ENCODE results near the gene TMEM209.

The TMEM209 gene

GRCh38 chr7:130144312-130145171 is 60.7 kb downstream of the TMEM209 start:
- no peak overlapping the region for H3K9ac ChIP-seq (ENCODE audit: low read length)
- H3K4me3 ChIP-seq (ENCODE audit: low read length) = no peak overlapping the region
- no peaks in the 10 kb centered on the region for H3K36me3 ChIP-seq (ENCODE audit: control insufficient read depth, insufficient read depth, low read length)
- no peaks in the 10 kb centered on the region for H3K27me3 ChIP-seq (ENCODE audit: control insufficient read depth, insufficient read depth, low read length)
- peaks cover 3% of the 10 kb centered on the region for H3K4me1 ChIP-seq (ENCODE audit: control insufficient read depth, insufficient read depth, low read length)
- H3K27ac ChIP-seq (ENCODE audit: low read depth, low read length) = no peak overlapping the region

- H3K27me3 ChIP-seq (ENCODE audit: control insufficient read depth, insufficient read depth, low read length) = no peaks in the 10 kb centered on the region
- no peak overlapping the region for H3K27ac ChIP-seq (ENCODE audit: low read depth, low read length)
- H3K4me1 ChIP-seq (ENCODE audit: control insufficient read depth, insufficient read depth, low read length) = peaks cover 3% of the 10 kb centered on the region
- H3K9ac ChIP-seq (ENCODE audit: low read length) = no peak overlapping the region
- H3K4me3 ChIP-seq (ENCODE audit: low read length) = no peak overlapping the region
- H3K36me3 ChIP-seq (ENCODE audit: control insufficient read depth, insufficient read depth, low read length) = no peaks in the 10 kb centered on the region
These were observed 61.3 kb downstream of the TMEM209 start for GRCh38 chr7:130143986-130144311.

GRCh38 chr7:130143334-130143732 is 61.9 kb downstream of the TMEM209 start:
- Histone ChIP-seq H3K36me3 (ENCODE audit: control insufficient read depth, insufficient read depth, low read length) (no peaks in the 10 kb centered on the region), H3K27ac (ENCODE audit: low read depth, low read length) (no peak overlapping the region), H3K4me3 (ENCODE audit: low read length) (no peak overlapping the region), H3K4me1 (ENCODE audit: control insufficient read depth, insufficient read depth, low read length) (peaks cover 3% of the 10 kb centered on the region), H3K9ac (ENCODE audit: low read length) (no peak overlapping the region), H3K27me3 (ENCODE audit: control insufficient read depth, insufficient read depth, low read length) (no peaks in the 10 kb centered on the region)

- no peak overlapping the region for H3K9ac ChIP-seq (ENCODE audit: low read length)
- H3K36me3 ChIP-seq (ENCODE audit: control insufficient read depth, insufficient read depth, low read length) = no peaks in the 10 kb centered on the region
- H3K27ac ChIP-seq (ENCODE audit: low read depth, low read length) = no peak overlapping the region
- no peaks in the 10 kb centered on the region for H3K27me3 ChIP-seq (ENCODE audit: control insufficient read depth, insufficient read depth, low read length)
- peaks cover 3% of the 10 kb centered on the region for H3K4me1 ChIP-seq (ENCODE audit: control insufficient read depth, insufficient read depth, low read length)
- no peak overlapping the region for H3K4me3 ChIP-seq (ENCODE audit: low read length)
These were observed 62.4 kb downstream of the TMEM209 start for GRCh38 chr7:130142654-130143333.

GRCh38 chr7:130141884-130142653 is 63.1 kb downstream of the TMEM209 start:
- peak overlapping the region; percentile 81 for H3K27ac ChIP-seq (ENCODE audit: low read depth, low read length)
- H3K9ac ChIP-seq (ENCODE audit: low read length) = peak overlapping the region; percentile 47
- peak overlapping the region; percentile 85 for H3K4me3 ChIP-seq (ENCODE audit: low read length)
- no peaks in the 10 kb centered on the region for H3K27me3 ChIP-seq (ENCODE audit: control insufficient read depth, insufficient read depth, low read length)
- H3K36me3 ChIP-seq (ENCODE audit: control insufficient read depth, insufficient read depth, low read length) = no peaks in the 10 kb centered on the region
- H3K4me1 ChIP-seq (ENCODE audit: control insufficient read depth, insufficient read depth, low read length) = peaks cover 3% of the 10 kb centered on the region

- H3K36me3 ChIP-seq (ENCODE audit: control insufficient read depth, insufficient read depth, low read length) = no peaks in the 10 kb centered on the region
- peak overlapping the region; percentile 89 for H3K9ac ChIP-seq (ENCODE audit: low read length)
- H3K27me3 ChIP-seq (ENCODE audit: control insufficient read depth, insufficient read depth, low read length) = no peaks in the 10 kb centered on the region
- peak overlapping the region; percentile 85 for H3K4me3 ChIP-seq (ENCODE audit: low read length)
- peak overlapping the region; percentile 81 for H3K27ac ChIP-seq (ENCODE audit: low read depth, low read length)
- H3K4me1 ChIP-seq (ENCODE audit: control insufficient read depth, insufficient read depth, low read length) = peaks cover 3% of the 10 kb centered on the region
These were observed 63.9 kb downstream of the TMEM209 start for GRCh38 chr7:130141161-130141883.

- Histone ChIP-seq H3K4me3 (ENCODE audit: low read length) (peak overlapping the region; percentile 85), H3K36me3 (ENCODE audit: control insufficient read depth, insufficient read depth, low read length) (peaks cover 3% of the 10 kb centered on the region), H3K4me1 (ENCODE audit: control insufficient read depth, insufficient read depth, low read length) (peaks cover 3% of the 10 kb centered on the region), H3K27ac (ENCODE audit: low read depth, low read length) (peak overlapping the region; percentile 81), H3K9ac (ENCODE audit: low read length) (peak overlapping the region; percentile 89), H3K27me3 (ENCODE audit: control insufficient read depth, insufficient read depth, low read length) (no peaks in the 10 kb centered on the region)
These were observed 64.5 kb downstream of the TMEM209 start for GRCh38 chr7:130140551-130141160.

- H3K9ac ChIP-seq (ENCODE audit: low read length) = no peak overlapping the region
- peaks cover 3% of the 10 kb centered on the region for H3K36me3 ChIP-seq (ENCODE audit: control insufficient read depth, insufficient read depth, low read length)
- H3K27me3 ChIP-seq (ENCODE audit: control insufficient read depth, insufficient read depth, low read length) = no peaks in the 10 kb centered on the region
- no peak overlapping the region for H3K4me3 ChIP-seq (ENCODE audit: low read length)
- peaks cover 3% of the 10 kb centered on the region for H3K4me1 ChIP-seq (ENCODE audit: control insufficient read depth, insufficient read depth, low read length)
- no peak overlapping the region for H3K27ac ChIP-seq (ENCODE audit: low read depth, low read length)
These were observed 65.8 kb downstream of the TMEM209 start for GRCh38 chr7:130139193-130139960.

GRCh38 chr7:130137207-130137606 is 68.0 kb downstream of the TMEM209 start:
- Histone ChIP-seq H3K27ac (ENCODE audit: low read depth, low read length) (no peak overlapping the region), H3K4me3 (ENCODE audit: low read length) (no peak overlapping the region), H3K36me3 (ENCODE audit: control insufficient read depth, insufficient read depth, low read length) (peaks cover 8% of the 10 kb centered on the region), H3K9ac (ENCODE audit: low read length) (no peak overlapping the region), H3K4me1 (ENCODE audit: control insufficient read depth, insufficient read depth, low read length) (peaks cover 3% of the 10 kb centered on the region), H3K27me3 (ENCODE audit: control insufficient read depth, insufficient read depth, low read length) (no peaks in the 10 kb centered on the region)

GRCh38 chr7:130136579-130137167 is 68.5 kb downstream of the TMEM209 start:
- H3K4me1 ChIP-seq (ENCODE audit: control insufficient read depth, insufficient read depth, low read length) = peaks cover 3% of the 10 kb centered on the region
- H3K4me3 ChIP-seq (ENCODE audit: low read length) = no peak overlapping the region
- H3K27ac ChIP-seq (ENCODE audit: low read depth, low read length) = no peak overlapping the region
- no peak overlapping the region for H3K9ac ChIP-seq (ENCODE audit: low read length)
- H3K36me3 ChIP-seq (ENCODE audit: control insufficient read depth, insufficient read depth, low read length) = peaks cover 8% of the 10 kb centered on the region
- H3K27me3 ChIP-seq (ENCODE audit: control insufficient read depth, insufficient read depth, low read length) = no peaks in the 10 kb centered on the region

All from rectal smooth muscle tissue (tissue), 1 donor.